ENCODE data around the gene RAPGEF1.

Gene RAPGEF1

GRCh38 chr9:131593936-131594665, 145.8 kb downstream of the RAPGEF1 start:
- Mint-ChIP-seq H3K4me3 (no peak overlapping the region), H3K36me3 (peaks cover 31% of the 10 kb centered on the region), H3K27me3 (no peaks in the 10 kb centered on the region), H3K9me3 (no peaks in the 10 kb centered on the region), H3K4me1 (peaks cover 28% of the 10 kb centered on the region), H3K27ac (no peak overlapping the region)
- DNase-seq: no peak
- CTCF ChIA-PET: interaction anchor here (0.7 to 9.0 kb wide), 2 partner anchors 149 to 1071 kb away, joined by 4 to 148 read pairs; partner anchors contain the start of gene RAPGEF1

GRCh38 chr9:131593091-131593820, 146.6 kb downstream of the RAPGEF1 start:
- Mint-ChIP-seq H3K36me3 (peaks cover 33% of the 10 kb centered on the region), H3K9me3 (no peaks in the 10 kb centered on the region), H3K27me3 (no peaks in the 10 kb centered on the region), H3K4me1 (peaks cover 31% of the 10 kb centered on the region), H3K4me3 (no peak overlapping the region), H3K27ac (no peak overlapping the region)
- CTCF ChIA-PET: interaction anchor here (3.0 to 9.0 kb wide), 3 partner anchors 9 to 149 kb away, joined by 16 to 148 read pairs (median 30); partner anchors contain the start of gene RAPGEF1
- DNase-seq: no peak

- H3K27ac Mint-ChIP-seq: peak overlapping the region; percentile 75
- CTCF ChIA-PET: interaction anchor here (0.5 to 9.0 kb wide), 17 partner anchors 10 to 167 kb away, joined by 3 to 148 read pairs (median 4); partner anchors contain the start of gene RAPGEF1
- no peak for DNase-seq
- no peaks in the 10 kb centered on the region for H3K27me3 Mint-ChIP-seq
- peaks cover 37% of the 10 kb centered on the region for H3K36me3 Mint-ChIP-seq
- no peak overlapping the region for H3K4me3 Mint-ChIP-seq
- H3K4me1 Mint-ChIP-seq: peaks cover 39% of the 10 kb centered on the region
- no peaks in the 10 kb centered on the region for H3K9me3 Mint-ChIP-seq
Observed at GRCh38 chr9:131591845-131592208, 148.0 kb downstream of the RAPGEF1 start.

GRCh38 chr9:131590907-131591844, 148.7 kb downstream of the RAPGEF1 start:
- Mint-ChIP-seq H3K27ac (peak overlapping the region; percentile 90), H3K4me1 (peaks cover 39% of the 10 kb centered on the region), H3K9me3 (no peaks in the 10 kb centered on the region), H3K36me3 (peaks cover 35% of the 10 kb centered on the region), H3K4me3 (no peak overlapping the region), H3K27me3 (no peaks in the 10 kb centered on the region)
- peak; percentile 85 for DNase-seq
- CTCF ChIA-PET: interaction anchor here (0.5 to 9.0 kb wide), 22 partner anchors 11 to 168 kb away, joined by 3 to 148 read pairs (median 4); partner anchors contain the start of gene RAPGEF1

- Mint-ChIP-seq H3K27me3 (no peaks in the 10 kb centered on the region), H3K4me3 (no peak overlapping the region), H3K4me1 (peaks cover 47% of the 10 kb centered on the region), H3K27ac (peak overlapping the region; percentile 90), H3K36me3 (peaks cover 35% of the 10 kb centered on the region), H3K9me3 (no peaks in the 10 kb centered on the region)
- peak; percentile 62 for DNase-seq
- CTCF ChIA-PET: interaction anchor here (0.7 to 9.0 kb wide), 9 partner anchors 11 to 166 kb away, joined by 3 to 148 read pairs (median 5); partner anchors contain the start of gene RAPGEF1
Observed at GRCh38 chr9:131590449-131590848, 149.4 kb downstream of the RAPGEF1 start.

- no peaks in the 10 kb centered on the region for H3K27me3 Mint-ChIP-seq
- CTCF ChIA-PET: interaction anchor here (0.7 to 9.0 kb wide), 5 partner anchors 11 to 167 kb away, joined by 3 to 148 read pairs (median 3); partner anchors contain the start of gene RAPGEF1
- no peak for DNase-seq
- H3K9me3 Mint-ChIP-seq: no peaks in the 10 kb centered on the region
- no peak overlapping the region for H3K4me3 Mint-ChIP-seq
- H3K4me1 Mint-ChIP-seq: peaks cover 51% of the 10 kb centered on the region
- H3K36me3 Mint-ChIP-seq: peaks cover 38% of the 10 kb centered on the region
- H3K27ac Mint-ChIP-seq: peak overlapping the region; percentile 90
Observed at GRCh38 chr9:131589993-131590392, 149.9 kb downstream of the RAPGEF1 start.

GRCh38 chr9:131589124-131589711, 150.7 kb downstream of the RAPGEF1 start:
- DNase-seq: no peak
- no peak overlapping the region for H3K4me3 Mint-ChIP-seq
- peaks cover 59% of the 10 kb centered on the region for H3K4me1 Mint-ChIP-seq
- no peaks in the 10 kb centered on the region for H3K27me3 Mint-ChIP-seq
- H3K9me3 Mint-ChIP-seq: no peaks in the 10 kb centered on the region
- H3K36me3 Mint-ChIP-seq: peaks cover 45% of the 10 kb centered on the region
- H3K27ac Mint-ChIP-seq: peak overlapping the region; percentile 68
- CTCF ChIA-PET: interaction anchor here (3.8 to 9.0 kb wide), 2 partner anchors 145 to 153 kb away, joined by 30 to 148 read pairs; partner anchors contain the start of gene RAPGEF1

GRCh38 chr9:131588396-131588795, 151.5 kb downstream of the RAPGEF1 start:
- Mint-ChIP-seq H3K27ac (no peak overlapping the region), H3K4me1 (peaks cover 63% of the 10 kb centered on the region), H3K36me3 (peaks cover 49% of the 10 kb centered on the region), H3K27me3 (no peaks in the 10 kb centered on the region), H3K4me3 (no peak overlapping the region), H3K9me3 (no peaks in the 10 kb centered on the region)
- no peak for DNase-seq
- CTCF ChIA-PET: interaction anchor here (9.0 kb wide), 1 partner anchor 154 kb away, joined by 148 read pairs; the partner anchor contains the start of gene RAPGEF1

GRCh38 chr9:131587906-131588305, 152.0 kb downstream of the RAPGEF1 start:
- H3K36me3 Mint-ChIP-seq: peaks cover 52% of the 10 kb centered on the region
- CTCF ChIA-PET: interaction anchor here (9.0 kb wide), 1 partner anchor 155 kb away, joined by 148 read pairs; the partner anchor contains the start of gene RAPGEF1
- peak overlapping the region; percentile 38 for H3K27ac Mint-ChIP-seq
- no peaks in the 10 kb centered on the region for H3K27me3 Mint-ChIP-seq
- H3K4me3 Mint-ChIP-seq: no peak overlapping the region
- H3K4me1 Mint-ChIP-seq: peaks cover 61% of the 10 kb centered on the region
- no peaks in the 10 kb centered on the region for H3K9me3 Mint-ChIP-seq
- DNase-seq: no peak

GRCh38 chr9:131587331-131587730, 152.5 kb downstream of the RAPGEF1 start:
- Mint-ChIP-seq H3K27ac (peak overlapping the region; percentile 55), H3K9me3 (no peaks in the 10 kb centered on the region), H3K4me1 (peaks cover 61% of the 10 kb centered on the region), H3K4me3 (no peak overlapping the region), H3K36me3 (peaks cover 53% of the 10 kb centered on the region), H3K27me3 (no peaks in the 10 kb centered on the region)
- no peak for DNase-seq
- CTCF ChIA-PET: interaction anchor here (9.0 kb wide), 1 partner anchor 155 kb away, joined by 148 read pairs; the partner anchor contains the start of gene RAPGEF1

- peaks cover 59% of the 10 kb centered on the region for H3K36me3 Mint-ChIP-seq
- CTCF ChIA-PET: interaction anchor here (0.6 to 2.1 kb wide), 7 partner anchors 18 to 235 kb away, joined by 3 to 9 read pairs (median 3); partner anchors contain the start of gene RAPGEF1
- peaks cover 44% of the 10 kb centered on the region for H3K4me1 Mint-ChIP-seq
- no peaks in the 10 kb centered on the region for H3K9me3 Mint-ChIP-seq
- peak; percentile 72 for DNase-seq
- H3K4me3 Mint-ChIP-seq: peak overlapping the region; percentile 28
- H3K27ac Mint-ChIP-seq: peak overlapping the region; percentile 91
- H3K27me3 Mint-ChIP-seq: no peaks in the 10 kb centered on the region
Observed at GRCh38 chr9:131585375-131585774, 154.5 kb downstream of the RAPGEF1 start.

- CTCF ChIA-PET: interaction anchor here (0.8 to 2.1 kb wide), 6 partner anchors 18 to 234 kb away, joined by 3 to 9 read pairs (median 4); partner anchors contain the start of gene RAPGEF1
- Mint-ChIP-seq H3K4me1 (peaks cover 39% of the 10 kb centered on the region), H3K9me3 (no peaks in the 10 kb centered on the region), H3K27ac (peak overlapping the region; percentile 91), H3K4me3 (no peak overlapping the region), H3K27me3 (no peaks in the 10 kb centered on the region), H3K36me3 (peaks cover 59% of the 10 kb centered on the region)
- no peak for DNase-seq
Observed at GRCh38 chr9:131584858-131585257, 155.0 kb downstream of the RAPGEF1 start.

All from activated naive CD4-positive, alpha-beta T cell treated with anti-CD3 and anti-CD28 coated beads, Interleukin-2, amount 10 ng/mL, durations not matched to agents 7 days and 5 days (primary cell).